Measurements from ENCODE around the gene ZDHHC19.

GRCh38 chr3:196149831-196150301 lies 61.3 kb downstream of the ZDHHC19 start:
- TF ChIP-seq, protein P1, sequence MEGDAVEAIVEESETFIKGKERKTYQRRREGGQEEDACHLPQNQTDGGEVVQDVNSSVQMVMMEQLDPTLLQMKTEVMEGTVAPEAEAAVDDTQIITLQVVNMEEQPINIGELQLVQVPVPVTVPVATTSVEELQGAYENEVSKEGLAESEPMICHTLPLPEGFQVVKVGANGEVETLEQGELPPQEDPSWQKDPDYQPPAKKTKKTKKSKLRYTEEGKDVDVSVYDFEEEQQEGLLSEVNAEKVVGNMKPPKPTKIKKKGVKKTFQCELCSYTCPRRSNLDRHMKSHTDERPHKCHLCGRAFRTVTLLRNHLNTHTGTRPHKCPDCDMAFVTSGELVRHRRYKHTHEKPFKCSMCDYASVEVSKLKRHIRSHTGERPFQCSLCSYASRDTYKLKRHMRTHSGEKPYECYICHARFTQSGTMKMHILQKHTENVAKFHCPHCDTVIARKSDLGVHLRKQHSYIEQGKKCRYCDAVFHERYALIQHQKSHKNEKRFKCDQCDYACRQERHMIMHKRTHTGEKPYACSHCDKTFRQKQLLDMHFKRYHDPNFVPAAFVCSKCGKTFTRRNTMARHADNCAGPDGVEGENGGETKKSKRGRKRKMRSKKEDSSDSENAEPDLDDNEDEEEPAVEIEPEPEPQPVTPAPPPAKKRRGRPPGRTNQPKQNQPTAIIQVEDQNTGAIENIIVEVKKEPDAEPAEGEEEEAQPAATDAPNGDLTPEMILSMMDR (IDR thresholded peaks at IDR 0.05; ENCODE audit: poor library complexity, severe bottlenecking): no peak
- no peak for TF ChIP-seq EP300 (conservative IDR thresholded peaks at IDR 0.05; ENCODE audit: poor library complexity, severe bottlenecking)
- TF ChIP-seq RAD21 (conservative IDR thresholded peaks at IDR 0.05): no peak
- TF ChIP-seq EZH2 (IDR thresholded peaks at IDR 0.05; ENCODE audit: borderline replicate concordance, insufficient read depth, low read length, poor library complexity, severe bottlenecking): no peak
- no peak for TF ChIP-seq POLR2AphosphoS5 (IDR thresholded peaks at IDR 0.05)
- no peak for TF ChIP-seq REST (IDR thresholded peaks at IDR 0.05; ENCODE audit: borderline replicate concordance)
- TF ChIP-seq TAF1 (IDR thresholded peaks at IDR 0.05; ENCODE audit: low read depth): no peak
- TF ChIP-seq SMC3 (conservative IDR thresholded peaks at IDR 0.05; ENCODE audit: poor library complexity): no peak
